HFFc6 (cell line): ENCODE measurements around the gene SLC10A7. TPM values are rescaled to one million over a fixed set of nuclear protein-coding genes. Genes with fewer than 3 reads are reported as not detected.

Experiments used
- DNase-seq: peaks from one replicate; pipeline ENCODE4 v3.0.0-alpha.2; 2018
- H3K27ac Mint-ChIP-seq: 2 replicates; pipeline ENCODE4 v1.8.0; 2020; ENCODE audit warnings: mild to moderate bottlenecking, mixed read lengths
- H3K27me3 Mint-ChIP-seq: 2 replicates; pipeline ENCODE4 v1.8.0; 2021; ENCODE audit warnings: mild to moderate bottlenecking, moderate library complexity, mixed read lengths; ENCODE audit not compliant: insufficient read depth
- H3K36me3 Mint-ChIP-seq: 2 replicates; pipeline ENCODE4 v1.8.0; 2021; ENCODE audit warnings: low read depth, mixed read lengths
- H3K4me1 Mint-ChIP-seq: 2 replicates; pipeline ENCODE4 v1.8.0; 2020; ENCODE audit warnings: low read depth, mixed read lengths
- H3K4me3 Mint-ChIP-seq: 2 replicates; pipeline ENCODE4 v1.8.0; 2020; ENCODE audit warnings: mild to moderate bottlenecking, moderate library complexity, mixed read lengths
- H3K9me3 Mint-ChIP-seq: 2 replicates; pipeline ENCODE4 v1.8.0; 2020; ENCODE audit warnings: mild to moderate bottlenecking, mixed read lengths
- total RNA-seq, 6 experiments: library from RNA; stranded (reverse); fragmentation: NEBNext Ultra II Directional; extraction: Animal tissue kit (Norgen Biotek cat#: 25700); gene quantifications; 2 replicates in 1 of 6; 3 replicates in 5 of 6; pipeline ENCODE4 v1.2.3, GENCODE V29; 2021
- TF ChIP-seq, protein P1 (sequence below): fragments of 200-600 bp; sonication (generic); IDR thresholded peaks from 2 replicates; pipeline ENCODE4 v1.5.0; 2021; ENCODE audit warnings: antibody characterized with exemption, mild to moderate bottlenecking

Gene SLC10A7
- total RNA-seq, 6 experiments from 2014 or later: 8.8 to 13.2 (median 10.7) TPM

DNA sequence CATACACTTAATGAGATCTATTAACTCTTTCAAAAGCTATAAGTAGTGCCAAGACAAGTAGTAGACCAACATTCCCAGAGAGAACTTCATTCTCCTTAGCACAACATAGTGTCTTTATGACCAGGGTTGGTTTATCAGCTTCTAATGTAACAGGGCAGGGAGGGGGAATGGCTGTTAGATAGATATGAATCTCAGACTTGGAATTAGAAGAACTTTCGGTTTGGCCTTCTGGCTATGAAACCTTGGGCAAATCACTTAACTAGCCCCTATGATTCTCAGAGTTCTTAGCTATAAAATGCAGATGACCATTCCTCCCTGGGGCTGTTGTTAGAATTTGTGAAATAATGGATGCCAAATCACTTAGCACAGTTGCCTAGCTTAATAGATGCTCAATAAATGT, 132.2 kb downstream of the SLC10A7 start:
- peak; percentile 67 for DNase-seq
- Mint-ChIP-seq H3K4me3 (no peak overlapping the region), H3K36me3 (no peaks in the 10 kb centered on the region), H3K9me3 (no peaks in the 10 kb centered on the region), H3K27ac (no peak overlapping the region; the same call in 1 of the 2 replicates), H3K4me1 (peaks cover 16% of the 10 kb centered on the region), H3K27me3 (no peaks in the 10 kb centered on the region)
- TF ChIP-seq, protein P1, sequence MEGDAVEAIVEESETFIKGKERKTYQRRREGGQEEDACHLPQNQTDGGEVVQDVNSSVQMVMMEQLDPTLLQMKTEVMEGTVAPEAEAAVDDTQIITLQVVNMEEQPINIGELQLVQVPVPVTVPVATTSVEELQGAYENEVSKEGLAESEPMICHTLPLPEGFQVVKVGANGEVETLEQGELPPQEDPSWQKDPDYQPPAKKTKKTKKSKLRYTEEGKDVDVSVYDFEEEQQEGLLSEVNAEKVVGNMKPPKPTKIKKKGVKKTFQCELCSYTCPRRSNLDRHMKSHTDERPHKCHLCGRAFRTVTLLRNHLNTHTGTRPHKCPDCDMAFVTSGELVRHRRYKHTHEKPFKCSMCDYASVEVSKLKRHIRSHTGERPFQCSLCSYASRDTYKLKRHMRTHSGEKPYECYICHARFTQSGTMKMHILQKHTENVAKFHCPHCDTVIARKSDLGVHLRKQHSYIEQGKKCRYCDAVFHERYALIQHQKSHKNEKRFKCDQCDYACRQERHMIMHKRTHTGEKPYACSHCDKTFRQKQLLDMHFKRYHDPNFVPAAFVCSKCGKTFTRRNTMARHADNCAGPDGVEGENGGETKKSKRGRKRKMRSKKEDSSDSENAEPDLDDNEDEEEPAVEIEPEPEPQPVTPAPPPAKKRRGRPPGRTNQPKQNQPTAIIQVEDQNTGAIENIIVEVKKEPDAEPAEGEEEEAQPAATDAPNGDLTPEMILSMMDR: no peak

DNA sequence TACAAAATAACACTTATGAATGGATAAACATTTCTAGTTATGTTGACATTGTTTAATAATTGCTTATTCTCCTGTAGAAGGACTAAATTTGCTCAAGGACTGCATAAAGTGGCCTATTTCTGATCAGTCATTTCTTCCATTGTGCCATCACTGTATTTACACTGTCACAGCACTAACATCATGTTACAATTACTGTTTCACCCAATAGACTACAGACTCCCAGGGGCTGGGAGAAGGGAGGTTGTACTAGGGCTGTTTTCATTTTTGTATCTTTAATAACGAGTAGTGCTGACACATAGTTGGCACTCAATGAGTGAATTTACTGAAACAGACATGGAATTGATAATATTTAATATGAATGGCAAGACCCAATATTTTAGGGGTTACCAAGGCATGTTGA, 139.5 kb downstream of the SLC10A7 start:
- TF ChIP-seq, protein P1: no peak
- Mint-ChIP-seq H3K27ac (no peak overlapping the region), H3K4me3 (no peak overlapping the region), H3K9me3 (no peaks in the 10 kb centered on the region), H3K4me1 (peaks cover 24% of the 10 kb centered on the region), H3K36me3 (no peaks in the 10 kb centered on the region; the same call in 1 of the 2 replicates), H3K27me3 (no peaks in the 10 kb centered on the region)
- DNase-seq: no peak

DNA sequence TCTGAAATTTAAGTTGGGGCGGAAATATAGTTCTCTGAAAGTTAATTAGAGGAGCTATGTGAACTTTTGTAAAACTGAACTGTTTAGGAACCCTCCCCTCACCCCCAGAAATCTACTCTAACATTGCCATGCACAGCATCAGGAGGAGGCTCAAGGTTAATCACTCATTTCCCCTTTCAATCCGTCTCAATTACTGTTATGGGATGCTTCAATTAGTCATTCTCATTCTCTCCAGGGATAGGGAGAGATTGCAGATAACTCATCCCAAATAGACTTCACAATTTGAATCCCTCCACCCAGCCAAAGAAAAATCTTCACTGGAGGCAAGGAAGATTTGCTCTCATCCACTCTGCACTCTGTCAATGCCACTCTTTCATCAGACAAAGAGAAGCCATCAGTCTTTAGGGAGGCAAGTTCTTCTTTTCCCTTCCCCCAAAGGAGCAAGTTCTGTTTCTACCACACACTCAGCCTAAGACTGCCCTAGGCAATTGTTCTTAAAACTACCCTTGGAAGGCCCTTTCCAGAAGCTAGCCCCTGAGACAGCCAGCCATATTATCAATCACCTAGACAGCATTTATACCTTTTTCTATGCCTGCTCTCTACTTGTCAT, 140.4 kb downstream of the SLC10A7 start:
- no peaks in the 10 kb centered on the region for H3K9me3 Mint-ChIP-seq
- peaks cover 24% of the 10 kb centered on the region for H3K4me1 Mint-ChIP-seq
- no peaks in the 10 kb centered on the region; the same call in 1 of the 2 replicates for H3K36me3 Mint-ChIP-seq
- DNase-seq: no peak
- H3K27ac Mint-ChIP-seq: no peak overlapping the region
- H3K27me3 Mint-ChIP-seq: no peaks in the 10 kb centered on the region
- no peak overlapping the region for H3K4me3 Mint-ChIP-seq
- TF ChIP-seq, protein P1: no peak

DNA sequence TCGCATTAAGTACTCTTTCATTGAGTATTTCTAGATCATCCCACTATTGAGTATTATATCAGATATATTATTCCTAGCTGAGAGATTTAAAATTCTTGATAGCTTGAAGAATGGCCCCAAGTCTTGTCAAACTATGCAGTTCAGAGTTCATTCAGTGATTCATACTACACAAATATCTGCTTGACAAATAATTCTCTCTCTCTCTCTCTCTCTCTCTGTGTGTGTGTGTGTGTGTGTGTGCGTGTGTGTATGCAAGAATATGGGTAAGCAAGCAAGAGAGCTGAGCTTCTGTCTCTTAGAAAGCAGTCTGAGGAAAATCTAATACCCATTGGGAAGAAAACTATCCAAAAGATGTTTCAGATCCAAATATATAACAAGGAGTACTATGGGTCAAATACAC, 142.0 kb downstream of the SLC10A7 start:
- Mint-ChIP-seq H3K4me3 (no peak overlapping the region), H3K27ac (no peak overlapping the region), H3K27me3 (no peaks in the 10 kb centered on the region), H3K9me3 (no peaks in the 10 kb centered on the region), H3K4me1 (peaks cover 24% of the 10 kb centered on the region), H3K36me3 (no peaks in the 10 kb centered on the region; the same call in 1 of the 2 replicates)
- TF ChIP-seq, protein P1: no peak
- peak; percentile 60 for DNase-seq

- no peak overlapping the region for H3K4me3 Mint-ChIP-seq
- peaks cover 40% of the 10 kb centered on the region for H3K4me1 Mint-ChIP-seq
- H3K27me3 Mint-ChIP-seq: no peaks in the 10 kb centered on the region
- H3K27ac Mint-ChIP-seq: peak overlapping the region; percentile 39
- no peaks in the 10 kb centered on the region for H3K9me3 Mint-ChIP-seq
- TF ChIP-seq, protein P1: no peak
- DNase-seq: peak; percentile 56
- H3K36me3 Mint-ChIP-seq: no peaks in the 10 kb centered on the region; the same call in 1 of the 2 replicates
Observed at GRCh38 chr4:146371812-146372211, 149.9 kb downstream of the SLC10A7 start.
